ENCODE data around the gene UIMC1. TPM values are rescaled to one million over a fixed set of nuclear protein-coding genes. Genes with fewer than 3 reads are reported as not detected.

Gene UIMC1
- total RNA-seq, 1 experiment from 2014 or later, result 38.4 TPM

GRCh38 chr5:176987583-176987982 is 19.0 kb downstream of the UIMC1 start:
- no peaks in the 10 kb centered on the region for H3K9me3 ChIP-seq (ENCODE audit: control insufficient read depth in 1 of 2, insufficient read depth in 1 of 2, low read depth in 1 of 2, low read length in 2 of 2)
- H3K36me3 ChIP-seq (ENCODE audit: control insufficient read depth in 1 of 2, insufficient read depth in 2 of 2, low read length in 2 of 2), result peaks cover 0 to 7% of the 10 kb centered on the region in 2 experiments; a peak in 1 of 4 replicates
- RAD21 ChIA-PET (ENCODE audit: low non-redundant PET in 1 of 2, low total read pairs in 2 of 2, uncharacterized antibody in 2 of 2, unreplicated experiment in 2 of 2), result no interaction called here
- no peak overlapping the region for H2AFZ ChIP-seq (ENCODE audit: low read depth, low read length, poor library complexity, severe bottlenecking)
- TF ChIP-seq EZH2phosphoT487 (IDR thresholded peaks at IDR 0.05; ENCODE audit: borderline replicate concordance), result no peak
- TF ChIP-seq EGR1 (IDR thresholded peaks at IDR 0.05; ENCODE audit: low read depth), result no peak
- TF ChIP-seq ZBTB33 (IDR thresholded peaks at IDR 0.05; ENCODE audit: extremely low read depth, insufficient replicate concordance, low read length), result no peak
- no peak for TF ChIP-seq CBX3 (IDR thresholded peaks at IDR 0.05; ENCODE audit: low read depth)
- TF ChIP-seq ZFX (IDR thresholded peaks at IDR 0.05), result no peak
- TF ChIP-seq SP1 (IDR thresholded peaks at IDR 0.05; ENCODE audit: low read depth), result no peak
- TF ChIP-seq ZNF274 (IDR thresholded peaks at IDR 0.05; ENCODE audit: low read depth, low read length), result no peak
- no peak for TF ChIP-seq MAX (IDR thresholded peaks at IDR 0.05)
- TF ChIP-seq POLR2AphosphoS5 (IDR thresholded peaks at IDR 0.05; ENCODE audit: low read depth, low read length), result no peak
- TF ChIP-seq TCF7L2 (IDR thresholded peaks at IDR 0.05; ENCODE audit: borderline replicate concordance, extremely low read depth, insufficient read depth, insufficient read length), result no peak
- TF ChIP-seq CTCF (IDR thresholded peaks at IDR 0.05 in 2 of 3, conservative IDR thresholded peaks at IDR 0.05 in 1 of 3; ENCODE audit: borderline replicate concordance in 1 of 3, insufficient read depth in 1 of 3, low read depth in 2 of 3, low read length in 2 of 3), result no peak
- TF ChIP-seq CEBPB (IDR thresholded peaks at IDR 0.05; ENCODE audit: low read depth), result no peak
- no peak for TF ChIP-seq ATF3 (IDR thresholded peaks at IDR 0.05)
- no peak overlapping the region for H3K27ac ChIP-seq (ENCODE audit: low read depth, low read length)
- CTCF ChIA-PET, result no interaction called here
- H3K9ac ChIP-seq (ENCODE audit: low read length), result no peak overlapping the region
- H3K4me3 ChIP-seq (replicated peaks in 1 of 2; ENCODE audit: low read depth in 1 of 2, low read length in 2 of 2), result no peak overlapping the region
- POLR2A ChIA-PET, result no interaction called here
- no peaks in the 10 kb centered on the region for H3K9me2 ChIP-seq (ENCODE audit: insufficient read depth)
- peaks cover 81% of the 10 kb centered on the region for H3K79me2 ChIP-seq (ENCODE audit: insufficient read depth, low read length)
- no peak overlapping the region for H3K4me2 ChIP-seq (ENCODE audit: low read length)
- H4K20me1 ChIP-seq (ENCODE audit: insufficient read depth), result no peaks in the 10 kb centered on the region; the same call in 1 of the 2 replicates
- intact Hi-C loops (cut with micrococcal nuclease), result no loop called here
- no peaks in the 10 kb centered on the region for H3K27me3 ChIP-seq (ENCODE audit: insufficient read depth, low read length)
- DNase-seq (ENCODE audit: low read depth, low spot score), result no peak
- no TSS peak for BruUV-seq (replicated peaks)
- no peaks in the 10 kb centered on the region for H3K4me1 ChIP-seq (ENCODE audit: control insufficient read depth in 1 of 2, insufficient read depth in 2 of 2, low read length in 2 of 2)
- ATAC-seq, result no peak

All from HCT116 (cell line).